Measurements from ENCODE around the gene FGFR3.

GRCh38 chr4:1759170-1759817 is 33.8 kb upstream of the FGFR3 start:
- TF ChIP-seq EZH2 (optimal IDR thresholded peaks at IDR 0.05; ENCODE audit: low read depth, low read length) (no peak), EZH2phosphoT487 (IDR thresholded peaks at IDR 0.05; ENCODE audit: low read length) (no peak)
- TF ChIP-seq, protein P1, sequence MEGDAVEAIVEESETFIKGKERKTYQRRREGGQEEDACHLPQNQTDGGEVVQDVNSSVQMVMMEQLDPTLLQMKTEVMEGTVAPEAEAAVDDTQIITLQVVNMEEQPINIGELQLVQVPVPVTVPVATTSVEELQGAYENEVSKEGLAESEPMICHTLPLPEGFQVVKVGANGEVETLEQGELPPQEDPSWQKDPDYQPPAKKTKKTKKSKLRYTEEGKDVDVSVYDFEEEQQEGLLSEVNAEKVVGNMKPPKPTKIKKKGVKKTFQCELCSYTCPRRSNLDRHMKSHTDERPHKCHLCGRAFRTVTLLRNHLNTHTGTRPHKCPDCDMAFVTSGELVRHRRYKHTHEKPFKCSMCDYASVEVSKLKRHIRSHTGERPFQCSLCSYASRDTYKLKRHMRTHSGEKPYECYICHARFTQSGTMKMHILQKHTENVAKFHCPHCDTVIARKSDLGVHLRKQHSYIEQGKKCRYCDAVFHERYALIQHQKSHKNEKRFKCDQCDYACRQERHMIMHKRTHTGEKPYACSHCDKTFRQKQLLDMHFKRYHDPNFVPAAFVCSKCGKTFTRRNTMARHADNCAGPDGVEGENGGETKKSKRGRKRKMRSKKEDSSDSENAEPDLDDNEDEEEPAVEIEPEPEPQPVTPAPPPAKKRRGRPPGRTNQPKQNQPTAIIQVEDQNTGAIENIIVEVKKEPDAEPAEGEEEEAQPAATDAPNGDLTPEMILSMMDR (IDR thresholded peaks at IDR 0.05; ENCODE audit: low read length) = no peak
